ENCODE measurements around the gene TMEM158. TPM values are rescaled to one million over a fixed set of nuclear protein-coding genes. Genes with fewer than 3 reads are reported as not detected.

Gene TMEM158
- total RNA-seq, 2 donors from 2014 or later: 0.25 to 6.5 TPM

- H3K36me3 Mint-ChIP-seq (ENCODE audit: low read depth): peaks cover 2% of the 10 kb centered on the region
- no peaks in the 10 kb centered on the region for H3K9me3 ChIP-seq (ENCODE audit: control insufficient read depth, low read length, poor library complexity, severe bottlenecking)
- DNase-seq: no peak
- peaks cover 20% of the 10 kb centered on the region for H3K4me1 Mint-ChIP-seq
- no peak overlapping the region for H3K4me3 Mint-ChIP-seq
- no peak for ATAC-seq
- H3K27me3 Mint-ChIP-seq: peaks cover 23% of the 10 kb centered on the region
- no peak overlapping the region for H3K27ac Mint-ChIP-seq
Measured at GRCh38 chr3:45207446-45207845, 18.6 kb downstream of the TMEM158 start.

GRCh38 chr3:45205126-45205525 lies 21.0 kb downstream of the TMEM158 start:
- Mint-ChIP-seq H3K4me1 (peaks cover 13% of the 10 kb centered on the region), H3K4me3 (no peak overlapping the region), H3K27me3 (peaks cover 11% of the 10 kb centered on the region), H3K36me3 (ENCODE audit: low read depth) (peaks cover 2% of the 10 kb centered on the region), H3K27ac (no peak overlapping the region)
- H3K9me3 ChIP-seq (ENCODE audit: control insufficient read depth, low read length, poor library complexity, severe bottlenecking): no peaks in the 10 kb centered on the region
- no peak for ATAC-seq
- DNase-seq: no peak

GRCh38 chr3:45204136-45204535 lies 22.0 kb downstream of the TMEM158 start:
- no peak overlapping the region for H3K27ac Mint-ChIP-seq
- H3K27me3 Mint-ChIP-seq: peaks cover 16% of the 10 kb centered on the region

GRCh38 chr3:45199837-45200648 lies 26.0 kb downstream of the TMEM158 start:
- H3K4me1 Mint-ChIP-seq: peaks cover 5% of the 10 kb centered on the region
- no peak overlapping the region for H3K4me3 Mint-ChIP-seq
- H3K27me3 Mint-ChIP-seq: peaks cover 34% of the 10 kb centered on the region
- no peak overlapping the region for H3K27ac Mint-ChIP-seq
- H3K9me3 ChIP-seq (ENCODE audit: control insufficient read depth, low read length, poor library complexity, severe bottlenecking): no peaks in the 10 kb centered on the region
- ATAC-seq (no peak), DNase-seq (no peak)
- peaks cover 2% of the 10 kb centered on the region for H3K36me3 Mint-ChIP-seq (ENCODE audit: low read depth)

More at GRCh38 chr3:45204136-45204535, 22.0 kb downstream of the TMEM158 start:
- no peaks in the 10 kb centered on the region for H3K9me3 ChIP-seq (ENCODE audit: control insufficient read depth, low read length, poor library complexity, severe bottlenecking)
- ATAC-seq (no peak), DNase-seq (no peak)
- Mint-ChIP-seq H3K36me3 (ENCODE audit: low read depth) (peaks cover 2% of the 10 kb centered on the region), H3K4me1 (peaks cover 13% of the 10 kb centered on the region), H3K4me3 (no peak overlapping the region)

- no peak for DNase-seq
- H3K4me3 Mint-ChIP-seq: no peak overlapping the region
- no peak for ATAC-seq
- peaks cover 2% of the 10 kb centered on the region for H3K36me3 Mint-ChIP-seq (ENCODE audit: low read depth)
- H3K27me3 Mint-ChIP-seq: peaks cover 29% of the 10 kb centered on the region
- H3K9me3 ChIP-seq (ENCODE audit: control insufficient read depth, low read length, poor library complexity, severe bottlenecking): no peaks in the 10 kb centered on the region
- no peak overlapping the region for H3K27ac Mint-ChIP-seq
- H3K4me1 Mint-ChIP-seq: peaks cover 5% of the 10 kb centered on the region
Measured at GRCh38 chr3:45198264-45199260, 27.5 kb downstream of the TMEM158 start.

GRCh38 chr3:45194791-45195190 lies 31.3 kb downstream of the TMEM158 start:
- ATAC-seq (no peak), DNase-seq (no peak)
- Mint-ChIP-seq H3K36me3 (ENCODE audit: low read depth) (peaks cover 2% of the 10 kb centered on the region), H3K4me3 (no peak overlapping the region), H3K27me3 (peaks cover 28% of the 10 kb centered on the region), H3K4me1 (peaks cover 7% of the 10 kb centered on the region), H3K27ac (no peak overlapping the region)
- H3K9me3 ChIP-seq (ENCODE audit: control insufficient read depth, low read length, poor library complexity, severe bottlenecking): no peaks in the 10 kb centered on the region

- peaks cover 2% of the 10 kb centered on the region for H3K36me3 Mint-ChIP-seq (ENCODE audit: low read depth)
Measured at GRCh38 chr3:45191924-45192417, 34.1 kb downstream of the TMEM158 start.

GRCh38 chr3:45191424-45191823 lies 34.7 kb downstream of the TMEM158 start:
- Mint-ChIP-seq H3K4me1 (peaks cover 9% of the 10 kb centered on the region), H3K4me3 (no peak overlapping the region), H3K27ac (no peak overlapping the region), H3K36me3 (ENCODE audit: low read depth) (peaks cover 2% of the 10 kb centered on the region), H3K27me3 (peaks cover 21% of the 10 kb centered on the region)
- DNase-seq: no peak
- no peak for ATAC-seq
- no peaks in the 10 kb centered on the region for H3K9me3 ChIP-seq (ENCODE audit: control insufficient read depth, low read length, poor library complexity, severe bottlenecking)

More at GRCh38 chr3:45191924-45192417, 34.1 kb downstream of the TMEM158 start:
- H3K4me3 Mint-ChIP-seq: no peak overlapping the region
- peaks cover 7% of the 10 kb centered on the region for H3K4me1 Mint-ChIP-seq
- H3K9me3 ChIP-seq (ENCODE audit: control insufficient read depth, low read length, poor library complexity, severe bottlenecking): no peaks in the 10 kb centered on the region
- H3K27ac Mint-ChIP-seq: no peak overlapping the region
- DNase-seq: no peak
- ATAC-seq: no peak
- peaks cover 17% of the 10 kb centered on the region for H3K27me3 Mint-ChIP-seq

- H3K36me3 Mint-ChIP-seq (ENCODE audit: low read depth): no peaks in the 10 kb centered on the region
- no peaks in the 10 kb centered on the region for H3K9me3 ChIP-seq (ENCODE audit: control insufficient read depth, low read length, poor library complexity, severe bottlenecking)
- ATAC-seq (no peak), DNase-seq (no peak)
- no peak overlapping the region for H3K4me3 Mint-ChIP-seq
- H3K4me1 Mint-ChIP-seq: peaks cover 6% of the 10 kb centered on the region
- H3K27me3 Mint-ChIP-seq: peaks cover 25% of the 10 kb centered on the region
- no peak overlapping the region for H3K27ac Mint-ChIP-seq
Measured at GRCh38 chr3:45188719-45189659, 37.1 kb downstream of the TMEM158 start.

- H3K4me1 Mint-ChIP-seq: peaks cover 9% of the 10 kb centered on the region
- H3K36me3 Mint-ChIP-seq (ENCODE audit: low read depth): no peaks in the 10 kb centered on the region
- no peak overlapping the region for H3K27ac Mint-ChIP-seq
- H3K4me3 Mint-ChIP-seq: no peak overlapping the region
- DNase-seq: no peak
- peaks cover 25% of the 10 kb centered on the region for H3K27me3 Mint-ChIP-seq
- ATAC-seq: no peak
- no peaks in the 10 kb centered on the region for H3K9me3 ChIP-seq (ENCODE audit: control insufficient read depth, low read length, poor library complexity, severe bottlenecking)
Measured at GRCh38 chr3:45187694-45188141, 38.4 kb downstream of the TMEM158 start.

- Mint-ChIP-seq H3K27ac (peak overlapping the region; percentile 8), H3K4me1 (peaks cover 7% of the 10 kb centered on the region), H3K36me3 (ENCODE audit: low read depth) (no peaks in the 10 kb centered on the region), H3K4me3 (no peak overlapping the region), H3K27me3 (peaks cover 25% of the 10 kb centered on the region)
- H3K9me3 ChIP-seq (ENCODE audit: control insufficient read depth, low read length, poor library complexity, severe bottlenecking): no peaks in the 10 kb centered on the region
- no peak for ATAC-seq
- DNase-seq: no peak
Measured at GRCh38 chr3:45186871-45187270, 39.2 kb downstream of the TMEM158 start.

GRCh38 chr3:45185461-45185860 lies 40.6 kb downstream of the TMEM158 start:
- ATAC-seq (no peak), DNase-seq (no peak)
- H3K9me3 ChIP-seq (ENCODE audit: control insufficient read depth, low read length, poor library complexity, severe bottlenecking): no peaks in the 10 kb centered on the region
- Mint-ChIP-seq H3K27me3 (peaks cover 27% of the 10 kb centered on the region), H3K36me3 (ENCODE audit: low read depth) (no peaks in the 10 kb centered on the region), H3K27ac (peak overlapping the region; percentile 37), H3K4me3 (no peak overlapping the region), H3K4me1 (peaks cover 7% of the 10 kb centered on the region)
